ENCODE measurements around the gene NOC4L. TPM values are rescaled to one million over a fixed set of nuclear protein-coding genes. Genes with fewer than 3 reads are reported as not detected.

The NOC4L gene
- total and polyA plus RNA-seq, 12 donors: 7.4 to 22.2 (median 9.5) TPM

DNA sequence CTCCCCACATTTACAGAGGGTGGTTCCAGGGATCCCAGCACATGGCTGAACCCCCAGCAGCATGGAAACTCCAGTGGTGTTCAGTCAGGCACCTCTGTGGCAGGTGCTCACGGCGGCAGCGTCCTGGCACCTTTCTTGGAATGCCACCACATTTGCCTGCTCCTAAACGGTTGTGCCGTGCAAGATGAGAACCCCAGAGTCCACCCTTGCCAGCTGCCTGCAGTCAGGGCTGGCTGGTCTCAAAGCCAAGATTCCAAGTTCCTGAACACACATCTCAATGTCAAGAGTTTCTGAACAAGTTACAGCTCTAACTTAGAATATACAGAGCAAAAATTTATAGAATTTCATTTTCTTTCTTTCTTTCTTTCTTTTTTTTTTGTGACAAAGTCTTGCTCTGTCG is 38.8 kb upstream of the NOC4L start:
- no peaks in the 10 kb centered on the region for H3K9me3 ChIP-seq
- intact Hi-C loops (cut with DNase I): no loop called here
- DNase-seq: no peak
- no peak for ATAC-seq
- 91% methylated on average over 6 of the region's 6 CpGs for WGBS, 2 donors
- H3K27ac ChIP-seq: no peak overlapping the region
- no peaks in the 10 kb centered on the region for H3K4me1 ChIP-seq
- no peaks in the 10 kb centered on the region for H3K27me3 ChIP-seq
- TF ChIP-seq, protein P1, sequence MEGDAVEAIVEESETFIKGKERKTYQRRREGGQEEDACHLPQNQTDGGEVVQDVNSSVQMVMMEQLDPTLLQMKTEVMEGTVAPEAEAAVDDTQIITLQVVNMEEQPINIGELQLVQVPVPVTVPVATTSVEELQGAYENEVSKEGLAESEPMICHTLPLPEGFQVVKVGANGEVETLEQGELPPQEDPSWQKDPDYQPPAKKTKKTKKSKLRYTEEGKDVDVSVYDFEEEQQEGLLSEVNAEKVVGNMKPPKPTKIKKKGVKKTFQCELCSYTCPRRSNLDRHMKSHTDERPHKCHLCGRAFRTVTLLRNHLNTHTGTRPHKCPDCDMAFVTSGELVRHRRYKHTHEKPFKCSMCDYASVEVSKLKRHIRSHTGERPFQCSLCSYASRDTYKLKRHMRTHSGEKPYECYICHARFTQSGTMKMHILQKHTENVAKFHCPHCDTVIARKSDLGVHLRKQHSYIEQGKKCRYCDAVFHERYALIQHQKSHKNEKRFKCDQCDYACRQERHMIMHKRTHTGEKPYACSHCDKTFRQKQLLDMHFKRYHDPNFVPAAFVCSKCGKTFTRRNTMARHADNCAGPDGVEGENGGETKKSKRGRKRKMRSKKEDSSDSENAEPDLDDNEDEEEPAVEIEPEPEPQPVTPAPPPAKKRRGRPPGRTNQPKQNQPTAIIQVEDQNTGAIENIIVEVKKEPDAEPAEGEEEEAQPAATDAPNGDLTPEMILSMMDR (IDR thresholded peaks at IDR 0.05): no peak
- no peak overlapping the region for H3K4me3 ChIP-seq
- peaks cover 0 to 63% (median 13%) of the 10 kb centered on the region in 9 donors for H3K36me3 ChIP-seq

DNA sequence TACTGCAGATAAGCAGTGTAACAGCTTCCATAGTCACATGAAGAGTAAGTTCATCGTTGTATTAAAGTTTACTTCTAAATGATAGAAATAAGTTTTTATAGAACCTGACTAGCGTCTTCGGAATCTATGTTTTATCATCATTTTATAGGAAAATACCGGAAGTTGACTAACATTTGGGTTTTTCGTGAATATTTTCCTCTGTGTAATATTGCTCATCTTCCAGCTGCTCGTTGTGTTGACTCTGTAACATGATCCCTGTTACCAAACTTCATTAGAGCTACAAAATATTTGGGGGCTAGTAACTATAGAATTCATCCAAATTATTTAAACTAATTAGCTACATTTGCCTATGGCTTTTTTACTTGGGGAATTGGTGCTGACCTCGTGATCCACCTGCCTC is 37.3 kb upstream of the NOC4L start:
- Histone ChIP-seq H3K9me3 (no peaks in the 10 kb centered on the region), H3K27me3 (no peaks in the 10 kb centered on the region), H3K36me3 (peaks cover 0 to 69% (median 24%) of the 10 kb centered on the region in 9 donors), H3K4me3 (no peak overlapping the region), H3K4me1 (no peaks in the 10 kb centered on the region), H3K27ac (no peak overlapping the region)
- ATAC-seq (no peak), DNase-seq (no peak)
- intact Hi-C loops (cut with DNase I): no loop called here
- 97 to 98% methylated on average over 7 of the region's 7 CpGs for WGBS, 2 donors
- TF ChIP-seq, protein P1 (IDR thresholded peaks at IDR 0.05): no peak

GRCh38 chr12:132108211-132108832 is 35.9 kb upstream of the NOC4L start:
- Histone ChIP-seq H3K27me3 (no peaks in the 10 kb centered on the region), H3K27ac (no peak overlapping the region), H3K9me3 (no peaks in the 10 kb centered on the region), H3K4me3 (no peak overlapping the region), H3K36me3 (peaks cover 0 to 83% (median 29%) of the 10 kb centered on the region in 9 donors), H3K4me1 (no peaks in the 10 kb centered on the region)
- WGBS, 2 donors: 84 to 88% methylated on average over 16 of the region's 16 CpGs
- no peak for DNase-seq
- TF ChIP-seq, protein P1 (IDR thresholded peaks at IDR 0.05): no peak
- intact Hi-C loops (cut with DNase I): no loop called here
- ATAC-seq: no peak

GRCh38 chr12:132109741-132110140 is 34.5 kb upstream of the NOC4L start:
- no peak overlapping the region for H3K4me3 ChIP-seq
- intact Hi-C loops (cut with DNase I): no loop called here
- ATAC-seq (no peak), DNase-seq (no peak)
- no peaks in the 10 kb centered on the region for H3K9me3 ChIP-seq
- 85 to 89% methylated on average over 8 of the region's 8 CpGs for WGBS, 2 donors
- H3K4me1 ChIP-seq: no peaks in the 10 kb centered on the region
- H3K27ac ChIP-seq: no peak overlapping the region
- TF ChIP-seq, protein P1 (IDR thresholded peaks at IDR 0.05): no peak
- H3K27me3 ChIP-seq: no peaks in the 10 kb centered on the region
- peaks cover under 1 to 92% (median 37%) of the 10 kb centered on the region in 9 donors for H3K36me3 ChIP-seq
